Measurements from ENCODE around the gene RHOBTB3.

The RHOBTB3 gene

DNA sequence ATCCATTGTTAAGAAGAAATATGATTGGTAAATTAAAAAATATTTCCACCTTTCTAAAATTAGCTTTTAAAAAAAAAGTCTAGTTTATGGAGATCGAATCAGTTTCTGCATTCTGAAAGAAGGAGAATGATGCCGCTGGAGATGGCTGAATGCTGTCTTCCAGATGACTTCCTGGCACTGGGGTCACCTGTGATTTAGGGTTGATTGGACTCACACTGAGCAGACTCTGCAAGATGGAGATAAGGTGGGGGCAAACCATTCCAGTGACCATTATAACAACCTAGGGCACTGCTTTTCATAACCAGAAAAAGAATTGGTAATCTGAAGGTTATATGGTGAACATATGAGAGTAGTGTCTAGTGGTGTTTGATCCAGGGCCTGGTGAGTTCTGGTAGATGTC lies 40.8 kb downstream of the RHOBTB3 start:
- no peak overlapping the region for H3K27ac ChIP-seq
- TF ChIP-seq, protein P1, sequence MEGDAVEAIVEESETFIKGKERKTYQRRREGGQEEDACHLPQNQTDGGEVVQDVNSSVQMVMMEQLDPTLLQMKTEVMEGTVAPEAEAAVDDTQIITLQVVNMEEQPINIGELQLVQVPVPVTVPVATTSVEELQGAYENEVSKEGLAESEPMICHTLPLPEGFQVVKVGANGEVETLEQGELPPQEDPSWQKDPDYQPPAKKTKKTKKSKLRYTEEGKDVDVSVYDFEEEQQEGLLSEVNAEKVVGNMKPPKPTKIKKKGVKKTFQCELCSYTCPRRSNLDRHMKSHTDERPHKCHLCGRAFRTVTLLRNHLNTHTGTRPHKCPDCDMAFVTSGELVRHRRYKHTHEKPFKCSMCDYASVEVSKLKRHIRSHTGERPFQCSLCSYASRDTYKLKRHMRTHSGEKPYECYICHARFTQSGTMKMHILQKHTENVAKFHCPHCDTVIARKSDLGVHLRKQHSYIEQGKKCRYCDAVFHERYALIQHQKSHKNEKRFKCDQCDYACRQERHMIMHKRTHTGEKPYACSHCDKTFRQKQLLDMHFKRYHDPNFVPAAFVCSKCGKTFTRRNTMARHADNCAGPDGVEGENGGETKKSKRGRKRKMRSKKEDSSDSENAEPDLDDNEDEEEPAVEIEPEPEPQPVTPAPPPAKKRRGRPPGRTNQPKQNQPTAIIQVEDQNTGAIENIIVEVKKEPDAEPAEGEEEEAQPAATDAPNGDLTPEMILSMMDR (IDR thresholded peaks at IDR 0.05), result no peak

DNA sequence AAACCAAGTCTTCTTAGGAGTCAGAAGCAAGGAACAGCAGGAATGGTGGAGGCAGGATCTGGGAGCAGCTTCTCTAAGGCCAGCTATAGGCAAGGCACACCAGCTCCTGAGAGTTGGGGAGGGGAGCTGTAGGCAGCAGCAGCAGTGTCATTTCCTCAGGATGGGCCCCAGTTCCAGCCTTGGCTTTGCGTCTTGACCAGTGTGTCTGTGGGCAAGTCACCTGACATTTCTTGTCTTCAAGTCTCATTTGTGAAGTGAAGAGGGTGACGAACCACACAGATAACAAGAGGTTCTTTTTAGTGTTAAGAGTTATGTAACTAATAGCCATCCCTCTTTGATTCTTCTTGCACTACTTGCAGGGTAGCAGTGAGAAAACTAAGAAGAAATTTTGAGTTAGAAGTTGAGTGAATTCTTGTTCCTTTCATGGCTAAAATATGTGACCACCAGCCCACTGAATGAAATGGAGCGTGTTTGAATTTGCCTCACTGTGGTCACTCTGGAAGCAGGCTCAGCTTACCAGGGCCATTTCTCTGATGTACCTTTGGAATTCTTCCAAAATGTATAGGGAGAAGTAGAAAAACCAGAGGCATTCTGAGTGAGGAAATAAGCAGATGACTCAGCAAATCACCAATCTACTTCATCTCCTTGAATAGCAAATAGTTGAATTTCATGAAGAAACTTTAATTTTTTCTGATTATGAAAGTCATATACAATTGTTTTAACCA lies 42.4 kb downstream of the RHOBTB3 start:
- no peak for DNase-seq (ENCODE audit: low spot score)
- peak overlapping the region in 1 of 2 donors; percentile 26 for H3K27ac ChIP-seq
- TF ChIP-seq, protein P1 (IDR thresholded peaks at IDR 0.05), result no peak
- no peak overlapping the region for H3K4me3 ChIP-seq

More for the DNA sequence above, 40.8 kb downstream of the RHOBTB3 start:
- DNase-seq (ENCODE audit: low spot score), result no peak
- no peak overlapping the region for H3K4me3 ChIP-seq

DNA sequence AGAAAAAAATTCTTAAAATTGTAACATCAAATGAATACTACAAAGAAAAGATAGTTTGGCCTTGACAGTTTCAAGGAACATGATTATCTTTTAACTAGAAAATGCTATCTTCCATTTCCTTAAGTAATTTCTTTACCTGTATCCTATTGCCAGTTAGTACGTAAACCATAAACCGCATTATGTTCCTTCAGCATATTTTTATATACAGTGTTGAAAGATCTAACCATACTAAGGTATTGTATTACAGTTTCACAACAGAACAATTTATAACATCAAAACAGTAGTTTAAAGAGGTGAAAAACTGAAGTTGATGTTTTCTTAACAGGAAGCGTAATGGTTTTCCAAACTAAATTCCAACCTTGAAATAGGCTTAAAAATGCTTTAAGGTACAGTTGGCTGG lies 46.3 kb downstream of the RHOBTB3 start:
- no peak overlapping the region for H3K4me3 ChIP-seq
- TF ChIP-seq, protein P1 (IDR thresholded peaks at IDR 0.05), result no peak
- H3K27ac ChIP-seq, result no peak overlapping the region

DNA sequence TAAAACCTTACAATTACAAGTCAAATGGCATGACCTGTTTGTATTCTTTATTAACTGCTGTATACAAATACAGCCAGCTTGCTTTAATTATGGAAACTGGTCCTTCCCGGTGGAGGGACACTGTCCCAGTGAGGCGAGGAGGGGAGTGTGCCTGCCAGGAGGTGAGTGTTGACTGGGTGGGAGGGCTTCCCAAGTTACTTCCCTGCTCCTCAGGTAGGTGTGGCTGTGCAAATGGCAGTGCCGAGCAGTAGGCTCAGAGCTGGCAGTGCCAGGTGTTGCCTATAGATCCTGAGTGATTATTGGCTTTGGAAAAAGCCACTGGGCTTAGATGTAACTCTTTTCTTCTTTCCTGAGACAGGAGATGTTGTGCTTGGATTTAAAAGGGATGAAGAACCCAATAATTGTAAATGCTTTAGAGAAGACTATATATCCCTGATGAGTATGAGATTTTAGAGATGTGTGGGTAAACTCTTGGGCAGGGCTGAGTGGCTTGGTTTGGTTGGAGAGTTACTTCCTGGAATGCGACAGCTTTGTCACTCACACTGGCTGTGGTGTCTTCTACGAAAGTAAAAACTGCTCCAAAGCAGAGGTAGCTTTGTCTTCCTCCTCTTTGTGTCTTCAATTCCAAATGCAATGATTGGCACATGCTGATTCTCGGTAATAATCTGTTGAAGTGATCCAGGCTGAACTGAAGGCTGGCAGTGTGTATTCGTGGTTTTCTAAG lies 47.7 kb downstream of the RHOBTB3 start:
- H3K4me3 ChIP-seq, result no peak overlapping the region
- no peak for DNase-seq (ENCODE audit: low spot score)
- TF ChIP-seq, protein P1 (IDR thresholded peaks at IDR 0.05), result no peak
- H3K27ac ChIP-seq, result peak overlapping the region; percentile 6 to 50

More for the DNA sequence above, 46.3 kb downstream of the RHOBTB3 start:
- DNase-seq (ENCODE audit: low spot score), result no peak

DNA sequence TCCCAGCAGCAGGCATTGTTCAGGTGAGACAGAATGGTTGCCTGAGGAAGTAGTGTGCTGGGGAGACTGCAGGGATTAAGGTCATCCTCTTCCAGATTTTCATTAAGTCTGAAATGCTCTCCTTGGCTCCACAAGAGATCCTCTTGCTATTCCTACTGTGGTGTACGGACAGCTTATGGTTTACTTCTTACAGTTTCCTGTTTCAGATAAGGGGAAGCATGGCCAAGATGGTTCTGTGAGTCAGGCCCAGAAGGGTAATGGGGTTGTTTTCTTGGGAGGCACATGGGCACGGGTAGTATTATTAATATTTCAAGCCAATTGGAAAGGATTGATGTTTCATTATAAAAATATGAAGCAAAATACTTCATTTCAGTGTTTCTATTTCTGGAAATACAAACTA lies 48.5 kb downstream of the RHOBTB3 start:
- peak overlapping the region; percentile 6 to 50 for H3K27ac ChIP-seq
- DNase-seq (ENCODE audit: low spot score), result no peak
- no peak overlapping the region for H3K4me3 ChIP-seq
- TF ChIP-seq, protein P1 (IDR thresholded peaks at IDR 0.05), result no peak

DNA sequence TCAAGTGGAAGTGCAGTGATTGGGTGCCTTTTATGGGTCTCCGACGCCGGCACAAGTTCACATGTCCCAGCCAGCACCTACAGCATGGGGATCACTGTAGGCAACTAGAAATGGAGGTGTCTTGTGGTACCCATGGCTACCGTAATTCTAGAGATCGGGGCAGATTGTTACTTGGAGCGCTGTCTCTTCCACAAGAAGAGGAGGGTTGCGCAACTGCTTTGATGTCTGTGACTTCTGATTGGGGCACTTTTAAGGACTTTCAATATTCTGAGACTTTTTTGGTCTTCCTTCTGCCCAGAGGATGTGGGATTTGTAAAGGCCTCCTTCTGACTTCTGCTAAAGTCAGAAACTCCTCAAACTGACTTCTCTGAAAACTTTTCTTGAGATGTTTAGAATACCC lies 49.5 kb downstream of the RHOBTB3 start:
- H3K4me3 ChIP-seq, result no peak overlapping the region
- peak overlapping the region; percentile 39 to 41 for H3K27ac ChIP-seq
- DNase-seq (ENCODE audit: low spot score), result no peak
- TF ChIP-seq, protein P1 (IDR thresholded peaks at IDR 0.05), result no peak
